Pons (tissue), 1 donor: ENCODE data around the gene SPOCD1.
A peak's percentile ranks its signal among the peaks of the same experiment; 100 is the strongest.
"Not testable (repeated sequence)": the region's sequence is repeated elsewhere in the genome, so short reads cannot be mapped to it uniquely, and the experiment has no call there.

Source experiments
- DNase-seq: peaks from one replicate; pipeline ENCODE4 v3.0.0-alpha.2; 2016; ENCODE audit warnings: low spot score

The SPOCD1 gene

DNA sequence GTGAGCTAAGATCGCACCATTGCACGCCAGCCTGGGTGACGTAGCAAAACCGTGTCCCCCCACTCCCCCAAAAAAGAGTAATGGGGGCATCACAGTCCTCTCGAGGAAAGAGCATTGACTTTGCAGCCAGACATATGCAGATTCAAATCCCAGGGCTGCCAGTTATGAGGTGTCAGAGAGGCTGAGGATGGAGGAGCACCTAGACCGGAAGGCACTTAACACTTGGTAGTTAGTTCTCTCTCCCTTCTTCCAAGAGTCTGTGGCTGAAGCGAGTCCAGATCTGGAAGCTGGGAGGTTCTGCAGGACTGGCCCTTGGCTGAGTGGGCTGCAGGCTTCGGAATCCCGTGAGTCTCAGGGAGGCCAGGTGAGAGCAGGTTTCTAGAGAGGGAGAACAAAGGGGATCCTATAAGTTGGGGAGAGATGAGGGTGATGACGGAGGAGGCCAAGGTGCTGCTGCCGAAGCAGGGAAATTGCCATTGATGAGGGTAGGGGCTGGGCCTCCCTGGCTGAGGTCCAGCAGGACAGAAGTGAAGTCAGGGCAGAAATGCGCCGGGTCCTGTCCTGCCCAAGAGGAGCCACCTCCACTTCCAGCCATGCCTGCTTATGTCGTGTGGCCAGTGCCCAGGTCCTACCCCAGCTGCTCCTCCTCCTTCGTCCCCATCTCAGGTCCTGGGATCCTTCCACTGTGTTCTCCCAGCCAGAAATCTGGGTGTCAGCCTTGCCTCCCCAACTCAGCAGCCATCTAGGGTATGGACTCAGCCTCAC, 13.3 kb upstream of the SPOCD1 start:
- DNase-seq = no peak

DNA sequence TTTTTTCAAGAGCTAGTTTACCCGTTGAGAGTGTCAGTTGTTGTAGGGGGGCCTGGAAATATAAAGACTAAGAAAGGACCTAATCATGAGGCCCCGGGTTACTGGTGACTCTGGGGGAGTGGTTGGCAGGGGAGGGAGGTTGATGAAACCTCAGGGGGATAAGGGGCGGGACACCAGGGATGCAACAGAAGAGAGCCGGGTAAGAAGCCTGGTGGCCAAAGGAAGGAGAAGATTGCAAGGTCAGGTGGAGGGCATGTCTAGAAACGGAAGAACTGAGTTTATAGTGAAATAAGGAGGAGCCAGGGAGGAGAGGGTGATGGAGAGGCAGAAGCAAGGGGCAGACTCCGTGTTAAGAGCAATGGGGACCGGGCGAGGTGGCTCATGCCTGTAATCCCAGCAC, 12.5 kb upstream of the SPOCD1 start:
- DNase-seq = no peak

DNA sequence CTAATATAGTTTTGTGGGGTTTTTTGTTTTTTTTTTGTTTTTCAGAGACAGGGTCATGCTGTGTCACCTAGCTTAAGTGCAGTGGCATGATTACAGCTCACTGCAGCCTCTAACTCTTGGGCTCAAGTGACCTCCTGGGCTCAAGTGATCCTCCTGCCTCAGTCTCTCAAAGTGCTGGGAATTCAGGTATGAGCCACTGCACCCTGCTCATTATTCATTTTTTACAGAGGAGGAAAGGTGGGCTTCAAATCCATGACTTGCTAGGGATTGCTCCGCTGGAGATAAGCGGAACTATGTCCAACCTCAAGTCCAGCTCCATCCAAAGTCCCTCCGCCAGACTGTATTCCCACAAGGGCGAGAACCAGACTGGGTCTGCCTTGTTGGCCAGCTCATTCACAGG, 8.0 kb upstream of the SPOCD1 start:
- DNase-seq = no peak

DNA sequence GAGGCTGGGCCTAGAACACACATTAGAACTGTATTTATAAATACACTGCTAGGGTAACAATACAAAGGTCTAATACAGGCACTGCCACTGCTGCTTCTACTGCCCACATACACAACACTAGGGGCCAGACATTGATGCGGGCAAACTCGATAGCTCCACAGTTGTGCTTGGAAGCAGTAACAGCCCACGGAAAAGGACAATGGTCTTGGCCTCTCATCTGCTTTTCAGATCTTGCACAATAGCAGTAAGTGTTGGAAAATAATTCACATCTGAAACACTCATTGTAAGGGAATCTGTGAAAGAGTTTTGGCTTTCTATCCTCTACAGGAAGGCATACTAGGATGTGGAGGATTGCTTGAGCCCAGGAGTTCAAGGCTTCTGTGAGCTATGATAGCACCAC, 6.9 kb upstream of the SPOCD1 start:
- DNase-seq = peak; percentile 94

DNA sequence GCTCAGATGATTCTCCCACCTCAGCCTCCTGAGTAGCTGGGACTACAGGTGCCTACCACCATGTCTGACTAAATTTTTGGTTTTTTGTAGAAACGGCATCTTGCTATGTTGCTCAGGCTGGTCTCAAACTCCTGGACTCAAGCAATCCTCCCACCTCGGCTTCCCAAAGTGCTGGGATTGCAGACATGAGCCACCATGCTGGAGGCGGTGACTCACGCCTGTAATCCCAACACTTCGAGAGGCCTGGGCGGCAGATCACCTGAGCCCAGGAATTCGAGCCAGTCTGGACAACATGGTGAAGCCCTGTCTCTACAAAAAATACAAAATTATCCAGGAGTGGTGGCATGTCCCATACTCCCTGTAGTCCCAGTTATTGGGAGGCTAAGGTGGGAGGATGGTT, 4.4 kb upstream of the SPOCD1 start:
- not testable (repeated sequence) for DNase-seq

DNA sequence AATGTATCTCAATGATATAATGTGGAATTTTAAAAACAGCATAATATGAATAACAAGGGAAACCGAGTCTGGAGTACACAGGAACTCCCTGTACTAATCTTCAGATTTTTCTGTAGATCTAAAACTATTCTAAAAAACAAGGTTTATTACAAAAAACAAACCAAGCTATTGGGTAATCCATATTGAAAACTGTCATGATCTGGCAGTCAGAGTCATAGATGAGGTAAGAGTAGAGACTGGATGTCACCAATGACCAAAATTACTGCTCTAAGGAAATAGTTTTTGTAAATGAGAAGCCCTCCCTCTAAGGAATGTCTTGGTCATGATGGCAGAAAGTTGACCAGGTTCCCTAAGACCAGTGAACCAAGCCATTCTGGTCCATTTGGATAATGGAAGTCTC, 2.4 kb upstream of the SPOCD1 start:
- no peak for DNase-seq

DNA sequence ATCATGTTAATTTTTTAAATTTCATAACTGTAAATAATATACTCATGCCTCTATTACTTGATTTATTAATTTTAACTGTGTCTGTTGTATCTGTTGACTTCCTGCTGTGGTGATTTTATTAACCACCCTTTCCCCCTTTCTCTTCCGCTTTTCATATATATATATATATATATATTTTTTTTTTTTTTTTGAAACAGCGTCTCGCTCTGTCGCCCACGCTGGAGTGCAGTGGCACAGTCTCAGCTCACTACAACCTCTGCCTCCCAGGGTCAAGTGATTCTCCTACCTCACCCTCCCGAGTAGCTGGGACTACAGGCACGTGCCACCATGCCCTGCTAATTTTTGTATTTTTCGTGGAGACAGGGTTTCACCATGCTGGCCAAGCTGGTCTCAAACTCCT, 1.1 kb upstream of the SPOCD1 start:
- DNase-seq = not testable (repeated sequence)

DNA sequence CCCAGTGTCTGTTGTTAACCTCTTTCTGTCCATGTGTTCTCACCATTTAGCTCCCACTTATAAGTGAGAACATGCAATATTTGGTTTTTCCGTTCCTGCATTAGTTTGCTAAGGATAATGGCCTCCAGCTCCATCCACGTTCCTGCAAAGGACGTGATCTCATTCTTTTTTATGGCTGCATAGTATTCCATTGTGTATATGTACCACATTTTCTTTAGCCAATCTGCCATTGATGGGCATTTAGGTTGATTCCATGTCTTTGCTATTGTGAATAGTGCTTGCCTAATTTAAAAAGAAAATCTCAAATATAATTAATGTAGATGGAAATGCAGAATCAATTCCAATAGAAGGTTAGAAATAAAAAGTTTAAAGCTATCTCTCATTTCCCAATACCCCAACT, 679 bp upstream of the SPOCD1 start:
- not testable (repeated sequence) for DNase-seq

DNA sequence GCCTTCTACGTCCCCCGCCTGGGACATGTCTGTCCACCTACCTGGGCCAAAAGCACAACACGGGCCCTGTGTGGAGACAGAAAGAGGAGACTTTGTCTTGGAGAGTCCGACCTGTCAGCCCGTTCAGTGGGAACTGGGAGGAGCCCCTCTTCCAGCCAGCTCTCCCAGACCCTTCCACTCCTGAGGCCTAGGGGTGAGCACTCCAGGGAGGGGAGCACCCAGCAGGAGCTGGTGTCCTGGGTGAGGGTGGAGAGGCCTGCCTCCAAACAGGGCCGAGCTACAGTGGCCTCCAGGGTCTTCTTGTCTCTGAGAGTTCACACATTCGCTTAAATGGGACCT, 546 bp downstream of the SPOCD1 start:
- DNase-seq = no peak

DNA sequence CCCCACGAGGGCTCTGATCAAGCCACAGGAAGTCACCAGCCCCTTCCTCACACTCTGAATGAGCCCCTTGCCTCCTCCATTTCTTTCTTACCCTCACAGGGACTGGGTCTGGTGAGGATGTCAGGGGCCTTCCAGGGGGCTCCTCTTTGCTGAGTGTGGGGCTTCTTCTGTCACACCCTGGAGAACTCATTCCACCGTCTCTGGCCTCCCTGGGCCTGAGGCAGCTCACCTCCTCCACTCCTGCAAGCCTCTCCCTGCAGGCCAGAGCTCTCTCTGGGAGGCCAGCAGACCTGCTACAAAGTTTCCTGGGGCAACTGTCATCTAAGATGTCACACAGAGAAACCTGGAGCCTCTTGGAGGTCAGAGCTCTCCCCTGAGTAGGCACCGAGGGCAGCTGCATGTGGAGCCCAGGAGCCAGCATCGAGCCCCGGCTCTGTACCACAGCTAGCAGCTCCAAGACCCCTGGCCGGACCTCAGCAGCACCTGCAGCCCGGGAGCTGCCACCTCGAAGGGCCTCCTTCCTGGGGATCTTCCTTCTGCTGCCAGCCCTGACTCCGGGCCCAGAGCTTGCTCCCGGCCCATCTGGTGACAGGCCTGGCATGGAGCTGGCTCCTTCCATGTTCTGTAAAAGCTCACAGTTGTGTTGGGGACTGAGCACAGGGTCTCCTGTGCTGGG, 1.1 kb downstream of the SPOCD1 start:
- DNase-seq = no peak

DNA sequence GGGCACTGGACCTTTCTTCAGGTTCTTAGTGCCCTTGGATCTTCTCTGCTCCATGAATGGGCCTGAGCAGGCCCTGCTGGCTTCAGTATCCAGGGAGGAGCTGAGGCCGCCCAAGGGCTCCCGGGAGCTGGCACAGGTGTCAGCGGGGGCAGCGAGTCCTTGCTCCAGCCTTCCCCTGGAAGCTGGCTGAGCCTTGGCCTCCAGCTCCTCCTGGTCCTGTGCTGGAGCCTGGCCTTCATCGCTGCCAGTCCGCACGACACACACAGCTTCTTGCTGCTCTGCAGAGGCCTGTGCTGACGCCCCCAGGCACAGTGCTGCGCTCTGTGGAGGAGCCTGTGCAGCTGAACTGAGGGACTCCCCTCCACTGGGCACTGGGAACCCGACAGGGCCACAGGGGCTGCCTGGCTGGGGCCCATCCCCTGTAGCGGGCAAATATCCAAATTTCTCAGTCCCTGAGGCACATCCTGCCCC, 1.7 kb downstream of the SPOCD1 start:
- DNase-seq = no peak

DNA sequence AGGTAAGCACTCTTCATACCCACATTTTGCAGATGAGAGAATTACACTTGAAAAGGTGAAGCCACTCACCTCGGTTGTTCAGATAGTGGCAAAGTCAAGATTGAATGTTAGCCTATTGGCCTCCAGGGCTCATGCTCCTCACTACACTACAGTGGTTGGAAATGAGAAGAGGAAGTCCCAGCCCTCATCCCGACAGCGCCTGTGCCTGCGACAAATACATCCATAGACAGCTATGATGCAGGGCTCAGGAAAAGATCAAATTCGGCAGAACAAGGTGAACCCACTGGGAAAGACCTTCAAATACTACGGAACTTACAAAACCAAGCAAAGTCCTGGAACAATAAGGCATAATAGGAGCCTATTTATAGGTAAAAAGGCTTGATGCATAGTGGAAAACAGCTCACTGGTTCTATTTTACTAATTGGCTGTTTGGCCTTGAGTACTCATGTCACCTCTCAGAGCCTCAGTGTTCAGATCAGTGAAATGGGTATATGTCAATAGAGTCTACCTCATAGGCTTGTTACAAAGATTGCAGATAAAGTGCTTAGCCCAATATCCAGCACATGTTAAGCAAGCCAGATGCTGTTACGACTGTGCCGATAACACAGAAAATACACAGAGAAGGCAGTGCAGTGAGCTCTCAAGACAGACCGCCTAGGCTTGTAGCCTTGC, 3.5 kb downstream of the SPOCD1 start:
- no peak for DNase-seq

DNA sequence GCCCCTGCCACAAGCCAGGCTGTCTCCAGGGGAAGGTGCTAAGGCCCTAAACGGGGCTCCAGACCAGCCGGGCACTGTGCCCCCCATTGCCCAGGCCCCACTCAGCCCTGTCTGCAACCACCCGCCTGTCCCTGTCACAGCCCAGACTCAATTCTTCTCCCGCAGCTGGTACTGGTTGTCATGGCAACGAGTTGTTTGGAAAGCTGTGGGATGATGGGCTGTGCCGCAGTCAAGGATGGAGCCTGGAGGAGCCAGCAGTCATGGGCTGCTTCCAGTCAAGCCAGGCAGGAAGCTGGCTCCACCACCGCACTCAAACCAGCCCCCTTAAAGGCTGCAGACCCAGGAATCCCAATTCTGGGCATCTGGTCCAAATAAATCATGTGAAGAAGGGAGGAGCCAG, 4.2 kb downstream of the SPOCD1 start:
- DNase-seq = peak; percentile 98

DNA sequence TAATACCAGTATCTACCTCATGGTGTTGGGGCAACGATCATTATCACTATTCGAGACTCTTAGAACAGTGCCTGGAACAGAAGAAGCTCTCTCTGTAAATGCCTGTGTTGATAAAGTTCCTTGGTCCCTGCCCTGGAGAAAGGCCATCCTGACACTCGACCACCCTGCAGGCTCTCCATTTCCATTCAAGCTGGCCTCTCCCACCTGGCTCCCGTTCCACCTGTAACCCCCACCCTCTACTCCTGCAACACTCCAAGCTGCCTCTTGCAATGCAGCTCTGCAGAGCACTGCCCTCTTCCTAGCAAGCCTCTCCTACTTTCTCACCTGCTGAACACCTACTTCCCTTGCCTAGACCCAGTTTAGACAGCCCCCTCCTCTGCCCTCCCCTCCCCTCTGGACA, 6.1 kb downstream of the SPOCD1 start:
- DNase-seq = no peak

DNA sequence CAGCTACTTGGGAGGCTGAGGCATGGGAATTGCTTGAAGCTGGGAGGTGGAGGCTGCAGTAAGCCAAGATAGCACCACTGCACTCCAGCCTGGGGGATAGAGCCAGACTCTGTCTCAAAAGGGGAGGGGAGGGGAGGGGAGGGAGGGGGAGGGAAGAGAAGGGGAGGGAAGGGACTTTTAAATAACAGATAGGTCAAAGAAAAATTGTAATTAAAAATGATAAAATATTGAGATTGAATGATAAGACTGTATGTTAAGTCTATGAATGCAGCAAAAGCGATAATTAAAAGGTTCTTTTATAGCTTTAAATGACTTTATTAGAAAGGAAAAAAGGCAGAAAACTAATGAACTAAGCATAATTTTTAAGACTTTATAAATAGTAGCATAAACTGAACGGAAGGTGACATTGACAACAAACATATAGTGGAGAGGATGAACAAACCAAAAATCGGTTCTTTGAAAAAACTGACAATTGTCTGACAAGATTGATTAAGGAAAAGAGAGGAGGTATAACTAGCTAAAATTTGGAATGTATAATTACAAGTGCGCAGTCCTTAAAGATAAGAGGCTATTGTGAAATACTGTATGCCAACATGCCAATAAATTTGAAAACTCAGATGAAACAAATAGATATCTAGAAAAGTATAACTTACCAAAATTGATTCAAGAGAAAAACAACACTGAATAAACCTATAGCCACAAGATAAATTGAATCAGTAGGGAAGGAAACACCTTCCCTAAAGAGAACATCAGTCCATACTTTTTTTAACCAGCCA, 8.4 kb downstream of the SPOCD1 start:
- DNase-seq = no peak

DNA sequence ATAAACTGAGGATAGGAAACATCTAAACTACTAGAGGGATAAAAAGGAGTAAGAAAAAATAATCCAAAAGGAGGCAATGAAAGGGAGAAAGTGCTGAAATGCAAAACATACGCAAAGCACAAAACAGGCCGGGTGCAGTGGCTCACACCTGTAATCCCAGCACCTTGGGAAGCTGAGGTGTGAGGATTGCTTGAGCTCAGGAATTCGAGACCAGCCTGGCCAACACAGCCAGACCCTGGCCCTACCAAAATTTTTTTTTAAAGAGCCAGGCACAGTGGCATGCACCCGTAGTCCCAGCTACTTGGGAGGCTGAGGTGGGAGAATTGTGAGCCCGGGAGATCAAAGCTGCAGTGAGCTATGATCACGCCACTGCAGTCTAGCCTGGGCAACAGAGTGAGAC, 10.5 kb downstream of the SPOCD1 start:
- no peak for DNase-seq

DNA sequence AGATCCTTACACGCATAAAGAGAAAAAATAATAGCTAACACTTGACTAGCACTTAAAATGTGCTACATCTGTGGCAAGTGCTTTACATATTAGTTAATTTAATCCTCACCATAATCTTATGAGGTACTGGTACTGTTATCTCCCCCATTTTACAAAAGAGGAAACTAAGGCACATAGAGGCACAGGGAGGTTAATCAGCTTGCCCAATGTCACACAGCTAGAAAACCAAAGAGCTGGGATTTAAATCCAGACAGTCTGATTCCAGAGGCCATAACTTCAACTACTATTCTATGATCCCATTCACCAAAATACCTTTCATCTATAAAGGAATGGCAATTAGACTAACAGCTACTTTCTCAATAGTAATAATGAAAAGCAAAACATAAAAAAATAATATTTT, 11.7 kb downstream of the SPOCD1 start:
- no peak for DNase-seq

DNA sequence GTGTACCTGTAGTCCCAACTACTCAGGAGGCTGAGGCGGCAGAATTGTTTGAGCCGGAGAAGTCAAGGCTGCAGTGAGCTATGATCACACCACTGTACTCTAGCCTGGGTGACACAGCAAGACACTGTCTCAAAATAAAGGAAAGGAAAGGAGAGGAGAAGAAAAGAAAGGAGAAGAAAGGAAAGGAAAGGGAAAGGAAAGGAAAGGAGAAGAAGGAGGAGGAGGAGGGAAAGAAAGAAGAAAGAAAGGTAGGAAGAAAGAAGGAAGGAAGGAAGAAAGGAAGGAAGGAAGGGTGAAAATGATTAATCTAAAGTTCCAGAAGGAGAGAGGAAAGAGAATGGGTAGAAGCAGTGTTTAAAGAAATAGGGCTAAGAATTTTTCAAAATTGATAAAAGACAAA, 12.2 kb downstream of the SPOCD1 start:
- DNase-seq = no peak

DNA sequence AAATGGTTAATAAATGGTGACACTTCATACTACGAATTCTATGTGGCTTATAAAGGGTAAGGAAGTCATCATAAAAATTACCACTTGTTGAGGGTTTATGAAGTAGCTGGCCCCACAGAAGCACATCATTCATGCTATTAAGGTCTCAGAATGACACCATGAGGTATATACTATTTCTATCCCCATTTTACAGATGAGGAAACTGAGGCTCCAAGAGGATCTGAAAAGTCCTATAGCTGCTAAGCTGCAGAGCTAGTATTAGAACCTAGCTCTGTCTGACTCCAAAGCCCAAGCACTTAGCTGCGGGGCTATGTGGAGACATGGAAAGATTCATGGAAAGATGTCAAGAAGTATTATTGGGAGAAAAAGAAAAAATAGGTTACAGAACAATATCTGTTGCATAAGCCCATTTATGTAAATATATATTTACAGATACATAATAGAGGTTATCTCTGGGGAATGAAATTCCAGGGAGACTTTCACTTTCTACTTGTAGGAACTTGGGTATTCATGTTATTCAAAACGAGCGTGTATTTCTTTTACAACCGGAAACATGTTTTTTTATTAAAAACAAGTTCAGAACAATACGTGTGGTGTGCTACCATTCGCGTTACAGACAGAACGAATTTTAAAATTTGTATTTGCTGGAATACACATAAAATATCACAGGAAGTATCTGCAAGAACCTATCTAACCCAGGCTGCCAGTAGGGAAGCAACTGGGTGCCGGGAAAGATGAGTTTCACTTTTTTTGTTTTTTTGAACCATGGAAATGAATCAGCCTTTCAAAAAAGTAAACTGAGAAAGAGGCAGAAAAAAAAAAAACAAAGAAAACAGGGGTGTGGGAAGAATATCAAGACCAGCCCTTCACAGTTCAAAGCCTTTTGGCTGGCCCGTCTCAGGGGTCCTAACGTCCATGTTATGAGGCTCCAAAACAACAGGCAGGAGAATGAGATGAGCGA, 13.4 kb downstream of the SPOCD1 start:
- DNase-seq = peak; percentile 55

DNA sequence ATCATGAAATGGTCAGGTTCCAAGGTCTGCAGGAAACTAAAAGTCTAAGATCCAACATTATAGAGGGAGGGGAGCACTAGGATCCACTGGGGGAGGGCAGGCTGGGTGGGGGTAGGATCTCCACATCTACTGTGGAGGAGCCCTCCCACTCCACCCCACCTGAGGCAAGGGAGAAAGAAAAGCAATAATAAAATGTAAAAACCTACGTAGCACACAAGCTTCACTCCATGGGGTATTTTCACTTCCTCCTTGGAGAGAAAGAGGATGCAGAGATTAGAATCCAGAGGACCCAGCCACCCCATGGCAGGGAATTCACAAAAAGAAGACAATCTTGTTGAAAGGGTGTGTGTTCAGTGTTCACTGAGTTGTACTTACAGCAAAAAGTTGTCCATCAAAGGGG, 14.4 kb downstream of the SPOCD1 start:
- DNase-seq = no peak

DNA sequence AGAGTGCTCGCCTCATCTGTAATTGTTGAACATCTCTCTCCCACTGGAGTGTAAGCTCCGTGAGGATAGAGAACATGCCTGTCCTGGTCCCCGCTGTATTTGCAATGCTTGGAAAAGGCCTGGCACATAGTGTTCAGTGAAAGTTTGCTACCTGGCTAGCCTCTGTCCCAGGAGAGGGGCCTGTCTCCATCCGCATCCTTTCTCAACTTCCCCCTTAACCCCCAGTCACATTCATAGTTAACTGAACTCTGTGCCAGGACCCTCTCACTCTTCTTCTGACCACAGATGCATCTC, 15.2 kb downstream of the SPOCD1 start:
- no peak for DNase-seq
